ENCODE results near the gene UGT2B10.

UGT2B10 gene

GRCh38 chr4:68869274-68869773 lies 53.5 kb downstream of the UGT2B10 start:
- DNase-seq (ENCODE audit: low spot score): no peak
- FAIRE-seq: no peak

GRCh38 chr4:68871809-68872642 lies 56.2 kb downstream of the UGT2B10 start:
- FAIRE-seq (no peak), DNase-seq (ENCODE audit: low spot score) (no peak)

DNA sequence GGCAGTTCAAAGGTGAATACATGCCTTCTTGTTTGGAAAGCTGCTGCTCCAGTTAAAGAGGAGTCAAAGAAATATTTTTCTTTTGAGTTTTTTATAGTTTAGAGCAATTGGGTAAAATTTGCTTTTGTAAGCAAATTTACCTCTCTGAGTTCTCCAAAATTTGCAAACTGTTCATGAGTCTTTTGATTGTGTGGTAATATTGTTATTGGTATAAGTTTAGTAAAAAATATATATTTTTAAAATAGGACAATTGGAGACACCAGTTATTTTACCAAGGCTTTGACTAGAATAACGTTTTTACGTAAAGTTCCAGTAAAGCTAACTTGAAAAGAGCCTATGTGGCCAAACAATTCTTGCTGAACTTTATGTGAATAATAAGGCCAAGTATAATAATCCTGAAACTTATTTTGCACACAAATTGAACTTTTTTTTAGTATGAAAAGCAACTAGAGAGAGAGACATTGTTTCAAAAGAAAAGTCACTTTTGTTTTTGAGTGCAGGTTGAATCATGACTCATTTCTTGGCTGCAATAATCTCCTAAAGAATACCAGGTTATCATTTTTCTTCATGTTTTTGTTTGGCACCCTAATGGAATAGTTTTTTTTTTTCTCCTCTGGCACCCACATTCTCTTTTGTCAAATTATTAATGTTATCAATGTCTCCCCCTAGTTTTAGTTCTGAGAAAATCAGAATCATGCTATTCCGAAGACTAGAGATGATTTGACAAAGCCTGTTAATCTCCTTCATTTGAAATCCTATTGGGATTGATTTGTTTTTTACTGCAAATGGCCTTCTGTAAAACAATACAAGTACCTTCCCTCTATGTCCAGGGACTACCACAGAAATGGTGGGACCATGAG lies 57.1 kb downstream of the UGT2B10 start:
- no peak for FAIRE-seq
- no peak for DNase-seq (ENCODE audit: low spot score)

GRCh38 chr4:68874507-68874906 lies 58.7 kb downstream of the UGT2B10 start:
- DNase-seq (ENCODE audit: low spot score) (no peak), FAIRE-seq (no peak)

DNA sequence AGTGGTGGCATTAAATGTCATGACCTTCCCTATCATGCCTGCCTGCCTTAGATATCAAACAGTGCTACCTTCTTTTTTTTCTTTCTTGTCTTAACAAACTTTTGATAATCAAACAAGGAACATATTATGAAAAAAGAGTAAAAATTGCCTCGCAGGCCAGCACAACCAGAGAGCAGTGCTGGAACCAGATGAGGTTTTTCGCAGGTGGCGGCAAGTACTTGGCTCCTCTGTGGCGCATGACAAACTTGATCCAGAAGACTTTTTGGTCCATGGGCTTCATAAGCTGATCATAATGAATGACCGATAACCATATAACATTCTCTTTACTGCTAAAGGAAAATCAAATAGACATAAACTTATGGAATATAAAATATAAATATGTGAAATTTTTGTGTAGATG lies 61.8 kb downstream of the UGT2B10 start:
- FAIRE-seq (peak; percentile 51), DNase-seq (ENCODE audit: low spot score) (no peak)

DNA sequence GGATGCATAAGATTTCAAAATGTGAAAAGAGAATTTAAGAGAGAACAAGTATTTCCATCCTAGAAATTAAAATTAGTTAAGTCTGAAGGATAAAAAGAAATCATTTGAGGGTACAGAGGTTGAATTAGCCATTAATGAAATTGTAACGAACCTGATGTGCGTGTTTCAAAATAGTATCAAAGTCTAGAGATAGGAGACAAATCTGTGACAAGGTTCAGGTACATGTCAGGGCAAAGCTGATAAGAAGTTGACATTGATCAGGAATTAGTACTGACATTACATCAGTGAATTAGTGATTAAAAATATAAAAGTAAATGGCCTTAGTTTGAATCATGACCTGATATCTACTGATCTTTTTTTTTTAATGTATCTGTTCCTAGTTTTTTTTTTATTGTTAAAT lies 62.3 kb downstream of the UGT2B10 start:
- DNase-seq (ENCODE audit: low spot score) (no peak), FAIRE-seq (no peak)

All from RCC 7860 (cell line).